HG02973 (cell line): ENCODE results near the gene PAQR9.

Experiments
- ATAC-seq: cut with Tn5 transposase; IDR thresholded peaks from one replicate; pipeline ENCODE4 v1.9.1; 2021; ENCODE audit warnings: moderate library complexity; ENCODE audit not compliant: unreplicated experiment

Gene PAQR9

GRCh38 chr3:142982038-142982773, 18.7 kb upstream of the PAQR9 start:
- ATAC-seq, result no peak

- no peak for ATAC-seq
Observed at GRCh38 chr3:142981108-142981507, 17.6 kb upstream of the PAQR9 start.

GRCh38 chr3:142977399-142977728, 13.9 kb upstream of the PAQR9 start:
- no peak for ATAC-seq

- ATAC-seq, result no peak
Observed at GRCh38 chr3:142976621-142977398, 13.3 kb upstream of the PAQR9 start.

GRCh38 chr3:142975316-142975995, 12.0 kb upstream of the PAQR9 start:
- no peak for ATAC-seq

- no peak for ATAC-seq
Observed at GRCh38 chr3:142973217-142974009, 9.9 kb upstream of the PAQR9 start.

- no peak for ATAC-seq
Observed at GRCh38 chr3:142972092-142972753, 8.7 kb upstream of the PAQR9 start.

GRCh38 chr3:142971431-142971830, 8.0 kb upstream of the PAQR9 start:
- ATAC-seq, result no peak

GRCh38 chr3:142968319-142969025, 5.0 kb upstream of the PAQR9 start:
- ATAC-seq, result no peak

- ATAC-seq, result no peak
Observed at GRCh38 chr3:142966808-142967207, 3.3 kb upstream of the PAQR9 start.

GRCh38 chr3:142965581-142965980, 2.1 kb upstream of the PAQR9 start:
- ATAC-seq, result no peak

GRCh38 chr3:142963234-142963515, 299 bp downstream of the PAQR9 start:
- ATAC-seq, result peak; percentile 23

GRCh38 chr3:142962520-142963233, 797 bp downstream of the PAQR9 start:
- no peak for ATAC-seq

GRCh38 chr3:142962175-142962519, 1.3 kb downstream of the PAQR9 start:
- ATAC-seq, result no peak

- no peak for ATAC-seq
Observed at GRCh38 chr3:142961539-142961938, 1.9 kb downstream of the PAQR9 start.

GRCh38 chr3:142960322-142960850, 3.1 kb downstream of the PAQR9 start:
- ATAC-seq, result no peak

GRCh38 chr3:142958707-142959106, 4.8 kb downstream of the PAQR9 start:
- no peak for ATAC-seq

- no peak for ATAC-seq
Observed at GRCh38 chr3:142953443-142953842, 10.0 kb downstream of the PAQR9 start.
